Right renal pelvis (tissue), 4 donors: ENCODE results near the gene VPS4A. TPM values are rescaled to one million over a fixed set of nuclear protein-coding genes. Genes with fewer than 3 reads are reported as not detected.
"Not testable (repeated sequence)": the region's sequence is repeated elsewhere in the genome, so short reads cannot be mapped to it uniquely, and the experiment has no call there.

Source experiments
- DNase-seq, 4 donors: peaks; one replicate each; pipeline ENCODE4 v3.0.0-alpha.2; 2013; ENCODE audit warnings: low read depth in 4 of 4, low spot score in 3 of 4, missing footprints in 1 of 4
- polyA plus RNA-seq, 4 donors: library from polyadenylated mRNA; unstranded; fragments of 120-200 nt; gene quantifications; one replicate each; pipeline ENCODE4 v1.2.1, GENCODE V29; 2013; ENCODE audit not compliant: insufficient read length in 4 of 4

The VPS4A gene
- polyA plus RNA-seq, 4 donors = 43.6 to 47.3 (median 46.6) TPM

GRCh38 chr16:69360070-69360469 is 48.9 kb downstream of the VPS4A start:
- DNase-seq = not testable (repeated sequence)

- DNase-seq = no peak
These were observed 52.1 kb downstream of the VPS4A start for GRCh38 chr16:69363281-69363717.

GRCh38 chr16:69364088-69364487 is 52.9 kb downstream of the VPS4A start:
- no peak for DNase-seq

GRCh38 chr16:69365901-69366300 is 54.8 kb downstream of the VPS4A start:
- no peak for DNase-seq

GRCh38 chr16:69366431-69366830 is 55.3 kb downstream of the VPS4A start:
- no peak for DNase-seq

- no peak for DNase-seq
These were observed 56.8 kb downstream of the VPS4A start for GRCh38 chr16:69367980-69368379.

- no peak for DNase-seq
These were observed 57.7 kb downstream of the VPS4A start for GRCh38 chr16:69368866-69369265.

GRCh38 chr16:69371564-69371963 is 60.4 kb downstream of the VPS4A start:
- no peak for DNase-seq

GRCh38 chr16:69373019-69373418 is 61.9 kb downstream of the VPS4A start:
- no peak for DNase-seq

Other genes with a start within 250 kb of the VPS4A start
- gene HAS3, start 205.7 kb upstream of the VPS4A start, polyA plus RNA-seq = 1 to 10 TPM; 3.5 to 4.9 (median 4.5) TPM
- 100 to 1,000 TPM; 157 to 170 (median 163) TPM for gene CHTF8, start 178.8 kb upstream of the VPS4A start, polyA plus RNA-seq
- 10 to 100 TPM; 56.3 to 63.8 (median 57.0) TPM for gene UTP4, start 178.7 kb upstream of the VPS4A start, polyA plus RNA-seq
- 10 to 100 TPM; 11.0 to 15.3 (median 13.1) TPM for gene SNTB2, start 124.2 kb upstream of the VPS4A start, polyA plus RNA-seq
- gene PDF, start 19.2 kb downstream of the VPS4A start, polyA plus RNA-seq = 1 to 10 TPM; 3.0 to 7.7 (median 3.5) TPM
- gene COG8, start 28.2 kb downstream of the VPS4A start, polyA plus RNA-seq = 10 to 100 TPM; 28.3 to 32.4 (median 31.3) TPM
- gene NIP7, start 28.4 kb downstream of the VPS4A start, polyA plus RNA-seq = 10 to 100 TPM; 32.0 to 38.2 (median 33.7) TPM
- 1 to 10 TPM; 2.0 to 3.7 (median 2.8) TPM for gene TMED6, start 40.4 kb downstream of the VPS4A start, polyA plus RNA-seq
- 10 to 100 TPM; 40.7 to 46.9 (median 44.1) TPM for gene TERF2, start 74.7 kb downstream of the VPS4A start, polyA plus RNA-seq
- 100 to 1,000 TPM; 120 to 155 (median 154) TPM for gene CYB5B, start 113.3 kb downstream of the VPS4A start, polyA plus RNA-seq